Endothelial cell of umbilical vein (primary cell): ENCODE results near the gene ZKSCAN1. TPM values are rescaled to one million over a fixed set of nuclear protein-coding genes. Genes with fewer than 3 reads are reported as not detected.

Experiments
- BruUV-seq: library from RNA; stranded (reverse); fragments of 400-500 nt; replicated peaks from 2 replicates; lab custom pipeline; 2021; lab: Mats Ljungman, UMichigan
- CTCF ChIA-PET: fragments of 300-600, 350-600 bp; sonication (Branson Sonifier 250); formaldehyde crosslinking; loops from one replicate; lab custom pipeline; 2021; ENCODE audit warnings: antibody characterized with exemption, inconsistent platforms; lab: Charles Lee
- POLR2A ChIA-PET: fragments of 300-600, 350-600 bp; sonication (Branson Sonifier 250); formaldehyde crosslinking; loops from one replicate; lab custom pipeline; 2021; ENCODE audit warnings: antibody characterized with exemption, inconsistent platforms; lab: Charles Lee
- DNase-seq: peaks from one replicate; pipeline ENCODE4 v3.0.0-alpha.2; 2011; ENCODE audit warnings: low read depth, low spot score
- FAIRE-seq: peaks from 2 replicates; lab custom pipeline; 2011; peaks lifted over from hg19 to GRCh38; lab: Jason Lieb, UNC
- H2AFZ ChIP-seq: 2 replicates; pipeline ENCODE4 v1.6.0; 2012; ENCODE audit warnings: low read depth, low read length, control low read depth, inconsistent platforms
- H3K27ac ChIP-seq: 2 replicates; pipeline ENCODE4 v1.5.1; 2011; ENCODE audit warnings: low read depth, mild to moderate bottlenecking, control low read depth, low read length, moderate library complexity; ENCODE audit not compliant: insufficient read depth
- H3K27me3 ChIP-seq, 2 experiments: 2 replicates each; pipeline versions ENCODE4 v1.6.0 to v1.6.1; 2011; ENCODE audit warnings: low read length in 2 of 2, mixed read lengths in 1 of 2; ENCODE audit not compliant: control insufficient read depth in 2 of 2, insufficient read depth in 2 of 2
- H3K36me3 ChIP-seq, 2 experiments: 2 replicates in 1 of 2; 3 replicates in 1 of 2; pipeline ENCODE4 v1.5.1; 2011; ENCODE audit warnings: low read length in 2 of 2, mild to moderate bottlenecking in 1 of 2, moderate library complexity in 1 of 2; ENCODE audit not compliant: control insufficient read depth in 2 of 2, insufficient read depth in 2 of 2; ENCODE audit errors: extremely low read depth in 1 of 2
- H3K4me1 ChIP-seq: 3 replicates; pipeline ENCODE4 v1.5.1; 2011; ENCODE audit warnings: mild to moderate bottlenecking, low read length; ENCODE audit not compliant: control insufficient read depth, insufficient read depth; ENCODE audit errors: extremely low read depth
- H3K4me2 ChIP-seq: 2 replicates; pipeline ENCODE4 v1.6.1; 2011; ENCODE audit warnings: low read length, control low read depth, mixed read lengths; ENCODE audit not compliant: insufficient read depth
- H3K4me3 ChIP-seq, 3 experiments: fragments of 200-600 bp in 1 of 3; sonication (generic), shearing (Covaris generic) in 1 of 3; replicated peaks in 1 of 3; 2 replicates each; pipeline ENCODE4 v1.5.1; 2011 to 2016; ENCODE audit warnings: control low read depth in 3 of 3, low read length in 3 of 3, mild to moderate bottlenecking in 2 of 3, inconsistent platforms in 1 of 3, low read depth in 1 of 3, moderate library complexity in 1 of 3; ENCODE audit not compliant: insufficient read depth in 1 of 3
- H3K79me2 ChIP-seq: 2 replicates; pipeline ENCODE4 v1.6.0; 2012; ENCODE audit warnings: low read length, inconsistent platforms; ENCODE audit not compliant: control insufficient read depth, insufficient read depth
- H3K9ac ChIP-seq: replicated peaks from 2 replicates; pipeline ENCODE3; 2011; ENCODE audit warnings: low read length, control low read depth; ENCODE audit not compliant: insufficient read depth; ENCODE audit errors: extremely low read depth
- H3K9me1 ChIP-seq: replicated peaks from 3 replicates; pipeline ENCODE4 v1.6.0; 2011; ENCODE audit warnings: mild to moderate bottlenecking, low read length; ENCODE audit not compliant: control insufficient read depth, insufficient read depth; ENCODE audit errors: extremely low read depth
- H3K9me3 ChIP-seq: replicated peaks from 2 replicates; pipeline ENCODE4 v1.5.1; 2012; ENCODE audit warnings: low read length, inconsistent platforms; ENCODE audit not compliant: control insufficient read depth, insufficient read depth
- H4K20me1 ChIP-seq: replicated peaks from 2 replicates; pipeline ENCODE3; 2011; ENCODE audit warnings: mild to moderate bottlenecking, low read length; ENCODE audit not compliant: control insufficient read depth, insufficient read depth; ENCODE audit errors: extremely low read depth
- CTCF ChIP-seq, 2 donors: IDR thresholded peaks; 1 replicate in 1 of 2; 2 replicates in 1 of 2; pipeline ENCODE4 v1.5.1; 2011; ENCODE audit warnings: low read length in 2 of 2, mild to moderate bottlenecking in 2 of 2, moderate library complexity in 2 of 2, control low read depth in 1 of 2, inconsistent platforms in 1 of 2, low read depth in 1 of 2; ENCODE audit not compliant: insufficient read depth in 1 of 2; ENCODE audit errors: extremely low read depth in 1 of 2
- EZH2 ChIP-seq: IDR thresholded peaks from 2 replicates; pipeline ENCODE4 v1.6.1; 2012; ENCODE audit warnings: borderline replicate concordance, low read depth, mild to moderate bottlenecking, moderate library complexity, low read length, inconsistent platforms; ENCODE audit not compliant: severe bottlenecking
- FOS ChIP-seq: IDR thresholded peaks from 2 replicates; pipeline ENCODE4 v1.6.1; 2011; ENCODE audit warnings: mild to moderate bottlenecking, low read length, moderate library complexity, borderline replicate concordance; ENCODE audit not compliant: insufficient read depth
- GATA2 ChIP-seq: IDR thresholded peaks from 2 replicates; pipeline ENCODE4 v1.7.0; 2011; ENCODE audit warnings: low read depth, mild to moderate bottlenecking, moderate library complexity, mixed read lengths, low read length; ENCODE audit not compliant: insufficient read length, insufficient read depth
- JUN ChIP-seq: IDR thresholded peaks from 2 replicates; pipeline ENCODE4 v1.6.1; 2011; ENCODE audit warnings: borderline replicate concordance, low read depth; ENCODE audit not compliant: insufficient read length, insufficient read depth
- MAX ChIP-seq: IDR thresholded peaks from 2 replicates; pipeline ENCODE4 v1.6.1; 2011; ENCODE audit not compliant: insufficient read depth, insufficient read length
- MYC ChIP-seq: IDR thresholded peaks from one replicate; pipeline ENCODE4 v1.6.1; 2011; ENCODE audit warnings: mild to moderate bottlenecking, low read depth, low read length
- POLR2A ChIP-seq: IDR thresholded peaks from 2 replicates; pipeline ENCODE4 v1.6.1; 2012; ENCODE audit warnings: low read depth, mild to moderate bottlenecking, control low read depth, low read length
- dilution Hi-C: fragments of 300-500 bp; cut with MboI; formaldehyde crosslinking; loops from one replicate; pipeline ENCODE4 v1.15.0; 2019; ENCODE audit warnings: low sequenced_read_pairs; ENCODE audit not compliant: extremely low pct_ligation_motif_present
- intact Hi-C: fragments of 100-400 bp; cut with micrococcal nuclease; formaldehyde crosslinking; loops from one replicate; pipeline ENCODE4 v1.10.0; 2022
- polyA plus RNA-seq, 4 experiments: library from polyadenylated mRNA; depleted of rRNA in 3 of 4; stranded (reverse) in 3 of 4; unstranded in 1 of 4; fragments of >200 nt; gene quantifications; 2 replicates each; pipeline versions ENCODE4 v1.2.1 to v1.2.3, GENCODE V29; 2011 to 2012; ENCODE audit warnings: missing spikeins in 1 of 4
- total RNA-seq: library from RNA; stranded (reverse); gene quantifications from 2 replicates; pipeline ENCODE4 v1.2.3, GENCODE V29; 2021

Gene ZKSCAN1
- total and polyA plus RNA-seq, 2 donors (not counting 3 experiments of a cell fraction or from before 2014, with no cell fraction given): 12.3 to 57.8 TPM

GRCh38 chr7:100061518-100062193 lies 46.3 kb downstream of the ZKSCAN1 start:
- FAIRE-seq (no peak), DNase-seq (no peak)
- H3K27ac ChIP-seq: no peak overlapping the region
- H3K9me3 ChIP-seq: no peaks in the 10 kb centered on the region
- H3K4me2 ChIP-seq: no peak overlapping the region
- peaks cover 23% of the 10 kb centered on the region in 2 experiments for H3K36me3 ChIP-seq
- H3K79me2 ChIP-seq: no peaks in the 10 kb centered on the region
- no TSS peak for BruUV-seq
- H2AFZ ChIP-seq: no peak overlapping the region
- CTCF ChIA-PET: interaction anchor here (1.0 kb wide), 1 partner anchor 68 kb away, joined by 3 read pairs; no protein-coding TSS in a partner anchor
- no peaks in the 10 kb centered on the region for H3K4me1 ChIP-seq
- H3K27me3 ChIP-seq: no peaks in the 10 kb centered on the region
- H3K9me1 ChIP-seq: no peaks in the 10 kb centered on the region
- POLR2A ChIA-PET: interaction anchor here (0.6 kb wide), 1 partner anchor 9 kb away, joined by 3 read pairs; no protein-coding TSS in a partner anchor
- no peak for TF ChIP-seq FOS
- TF ChIP-seq MYC: no peak
- TF ChIP-seq GATA2: no peak
- TF ChIP-seq MAX: no peak
- no peak for TF ChIP-seq CTCF (IDR thresholded peaks at IDR 0.05; ENCODE audit: extremely low read depth in 1 of 2, insufficient read depth in 1 of 2, low read depth in 1 of 2, low read length in 2 of 2)
- no peak for TF ChIP-seq JUN
- no peak for TF ChIP-seq POLR2A
- TF ChIP-seq EZH2: no peak
- intact Hi-C loops (no loop called here), dilution Hi-C loops (no loop called here)
- no peak overlapping the region for H3K4me3 ChIP-seq
- H4K20me1 ChIP-seq: no peaks in the 10 kb centered on the region
- no peak overlapping the region for H3K9ac ChIP-seq
